ENCODE data around the gene KREMEN1. TPM values are rescaled to one million over a fixed set of nuclear protein-coding genes. Genes with fewer than 3 reads are reported as not detected.

KREMEN1 gene
- total RNA-seq, 1 experiment from 2014 or later = 2.2 TPM

GRCh38 chr22:29032014-29032475, 40.8 kb upstream of the KREMEN1 start:
- ATAC-seq = no peak
- no peak overlapping the region for H3K27ac ChIP-seq (ENCODE audit: low read length)
- TF ChIP-seq TCF7L2 (IDR thresholded peaks at IDR 0.05; ENCODE audit: low read depth, low read length) (no peak), REST (IDR thresholded peaks at IDR 0.05; ENCODE audit: insufficient read depth in 1 of 2, low read depth in 2 of 2, low read length in 1 of 2) (no peak), SIN3A (IDR thresholded peaks at IDR 0.05; ENCODE audit: borderline replicate concordance, insufficient read depth, low read depth, low read length) (no peak), POLR2AphosphoS5 (IDR thresholded peaks at IDR 0.05; ENCODE audit: low read depth, low read length) (no peak)
- TF ChIP-seq, protein P1, sequence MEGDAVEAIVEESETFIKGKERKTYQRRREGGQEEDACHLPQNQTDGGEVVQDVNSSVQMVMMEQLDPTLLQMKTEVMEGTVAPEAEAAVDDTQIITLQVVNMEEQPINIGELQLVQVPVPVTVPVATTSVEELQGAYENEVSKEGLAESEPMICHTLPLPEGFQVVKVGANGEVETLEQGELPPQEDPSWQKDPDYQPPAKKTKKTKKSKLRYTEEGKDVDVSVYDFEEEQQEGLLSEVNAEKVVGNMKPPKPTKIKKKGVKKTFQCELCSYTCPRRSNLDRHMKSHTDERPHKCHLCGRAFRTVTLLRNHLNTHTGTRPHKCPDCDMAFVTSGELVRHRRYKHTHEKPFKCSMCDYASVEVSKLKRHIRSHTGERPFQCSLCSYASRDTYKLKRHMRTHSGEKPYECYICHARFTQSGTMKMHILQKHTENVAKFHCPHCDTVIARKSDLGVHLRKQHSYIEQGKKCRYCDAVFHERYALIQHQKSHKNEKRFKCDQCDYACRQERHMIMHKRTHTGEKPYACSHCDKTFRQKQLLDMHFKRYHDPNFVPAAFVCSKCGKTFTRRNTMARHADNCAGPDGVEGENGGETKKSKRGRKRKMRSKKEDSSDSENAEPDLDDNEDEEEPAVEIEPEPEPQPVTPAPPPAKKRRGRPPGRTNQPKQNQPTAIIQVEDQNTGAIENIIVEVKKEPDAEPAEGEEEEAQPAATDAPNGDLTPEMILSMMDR (IDR thresholded peaks at IDR 0.05) = no peak
- no peaks in the 10 kb centered on the region for H3K36me3 ChIP-seq (ENCODE audit: control insufficient read depth, insufficient read depth, low read length)
- CTCF ChIA-PET = interaction anchor here (0.6 kb wide), 1 partner anchor 162 kb away, joined by 4 read pairs; no protein-coding TSS in a partner anchor
- H3K4me1 ChIP-seq (ENCODE audit: control insufficient read depth, insufficient read depth, low read length) = peaks cover 21% of the 10 kb centered on the region
- no peak overlapping the region; a peak in 1 of 4 replicates for H3K4me3 ChIP-seq (ENCODE audit: low read depth in 2 of 2, low read length in 2 of 2)
- intact Hi-C loops (cut with micrococcal nuclease; ENCODE audit: unreplicated experiment) = no loop called here
- no peak for DNase-seq (ENCODE audit: low read depth, low spot score)
- POLR2A ChIA-PET = no interaction called here
- BruUV-seq (replicated peaks) = no TSS peak
- no peaks in the 10 kb centered on the region for H3K27me3 ChIP-seq (ENCODE audit: control insufficient read depth, insufficient read depth, low read length)
- H3K9me3 ChIP-seq (ENCODE audit: control insufficient read depth, insufficient read depth, low read depth, low read length) = no peaks in the 10 kb centered on the region
- in situ Hi-C loops (cut with HindIII; ENCODE audit: low pct_unique_long_range_greater_than_20kb, low sequenced_read_pairs) = no loop called here

- TF ChIP-seq TCF7L2 (IDR thresholded peaks at IDR 0.05; ENCODE audit: low read depth, low read length) (no peak), SIN3A (IDR thresholded peaks at IDR 0.05; ENCODE audit: borderline replicate concordance, insufficient read depth, low read depth, low read length) (no peak), REST (IDR thresholded peaks at IDR 0.05; ENCODE audit: insufficient read depth in 1 of 2, low read depth in 2 of 2, low read length in 1 of 2) (no peak), POLR2AphosphoS5 (IDR thresholded peaks at IDR 0.05; ENCODE audit: low read depth, low read length) (no peak)
- TF ChIP-seq, protein P1 (IDR thresholded peaks at IDR 0.05) = no peak
These were observed 40.3 kb upstream of the KREMEN1 start for GRCh38 chr22:29032584-29032983.

More at GRCh38 chr22:29032584-29032983, 40.3 kb upstream of the KREMEN1 start:
- H3K4me3 ChIP-seq (ENCODE audit: low read depth in 2 of 2, low read length in 2 of 2) = no peak overlapping the region
- no TSS peak for BruUV-seq (replicated peaks)
- CTCF ChIA-PET = no interaction called here
- no peaks in the 10 kb centered on the region for H3K9me3 ChIP-seq (ENCODE audit: control insufficient read depth, insufficient read depth, low read depth, low read length)
- H3K36me3 ChIP-seq (ENCODE audit: control insufficient read depth, insufficient read depth, low read length) = no peaks in the 10 kb centered on the region
- in situ Hi-C loops (cut with HindIII; ENCODE audit: low pct_unique_long_range_greater_than_20kb, low sequenced_read_pairs) (no loop called here), intact Hi-C loops (cut with micrococcal nuclease; ENCODE audit: unreplicated experiment) (no loop called here)
- no peak overlapping the region for H3K27ac ChIP-seq (ENCODE audit: low read length)
- no peaks in the 10 kb centered on the region for H3K27me3 ChIP-seq (ENCODE audit: control insufficient read depth, insufficient read depth, low read length)
- no peak for ATAC-seq
- no peak for DNase-seq (ENCODE audit: low read depth, low spot score)
- peaks cover 21% of the 10 kb centered on the region for H3K4me1 ChIP-seq (ENCODE audit: control insufficient read depth, insufficient read depth, low read length)
- POLR2A ChIA-PET = no interaction called here
